ENCODE results near the gene TYW1B.

TYW1B gene

GRCh38 chr7:72674394-72674793 lies 153.6 kb downstream of the TYW1B start:
- TF ChIP-seq, protein P1, sequence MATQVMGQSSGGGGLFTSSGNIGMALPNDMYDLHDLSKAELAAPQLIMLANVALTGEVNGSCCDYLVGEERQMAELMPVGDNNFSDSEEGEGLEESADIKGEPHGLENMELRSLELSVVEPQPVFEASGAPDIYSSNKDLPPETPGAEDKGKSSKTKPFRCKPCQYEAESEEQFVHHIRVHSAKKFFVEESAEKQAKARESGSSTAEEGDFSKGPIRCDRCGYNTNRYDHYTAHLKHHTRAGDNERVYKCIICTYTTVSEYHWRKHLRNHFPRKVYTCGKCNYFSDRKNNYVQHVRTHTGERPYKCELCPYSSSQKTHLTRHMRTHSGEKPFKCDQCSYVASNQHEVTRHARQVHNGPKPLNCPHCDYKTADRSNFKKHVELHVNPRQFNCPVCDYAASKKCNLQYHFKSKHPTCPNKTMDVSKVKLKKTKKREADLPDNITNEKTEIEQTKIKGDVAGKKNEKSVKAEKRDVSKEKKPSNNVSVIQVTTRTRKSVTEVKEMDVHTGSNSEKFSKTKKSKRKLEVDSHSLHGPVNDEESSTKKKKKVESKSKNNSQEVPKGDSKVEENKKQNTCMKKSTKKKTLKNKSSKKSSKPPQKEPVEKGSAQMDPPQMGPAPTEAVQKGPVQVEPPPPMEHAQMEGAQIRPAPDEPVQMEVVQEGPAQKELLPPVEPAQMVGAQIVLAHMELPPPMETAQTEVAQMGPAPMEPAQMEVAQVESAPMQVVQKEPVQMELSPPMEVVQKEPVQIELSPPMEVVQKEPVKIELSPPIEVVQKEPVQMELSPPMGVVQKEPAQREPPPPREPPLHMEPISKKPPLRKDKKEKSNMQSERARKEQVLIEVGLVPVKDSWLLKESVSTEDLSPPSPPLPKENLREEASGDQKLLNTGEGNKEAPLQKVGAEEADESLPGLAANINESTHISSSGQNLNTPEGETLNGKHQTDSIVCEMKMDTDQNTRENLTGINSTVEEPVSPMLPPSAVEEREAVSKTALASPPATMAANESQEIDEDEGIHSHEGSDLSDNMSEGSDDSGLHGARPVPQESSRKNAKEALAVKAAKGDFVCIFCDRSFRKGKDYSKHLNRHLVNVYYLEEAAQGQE (IDR thresholded peaks at IDR 0.05; ENCODE audit: low read depth), result no peak
- TF ChIP-seq ZBTB7A (IDR thresholded peaks at IDR 0.05; ENCODE audit: low read depth), result no peak

DNA sequence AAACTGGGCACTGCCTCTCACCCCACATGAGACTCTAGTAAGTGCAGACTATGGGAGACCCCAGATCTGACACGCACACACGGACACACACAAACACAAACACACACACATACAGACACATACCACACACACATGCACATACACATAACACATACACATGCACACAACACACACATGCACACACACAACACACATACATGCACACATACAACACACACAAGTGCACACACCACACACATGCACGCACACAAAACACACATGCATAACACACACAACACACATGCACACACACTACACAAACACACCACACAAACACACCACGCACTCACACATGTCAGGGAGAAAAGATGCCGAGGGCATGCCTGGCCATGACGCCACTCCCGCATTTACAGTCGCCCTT lies 205.5 kb downstream of the TYW1B start:
- no peak for TF ChIP-seq EGR1 (IDR thresholded peaks at IDR 0.05)
- no peak for TF ChIP-seq FOXM1 (IDR thresholded peaks at IDR 0.05; ENCODE audit: borderline replicate concordance, low read depth)
- no peak for TF ChIP-seq CEBPB (IDR thresholded peaks at IDR 0.05)
- TF ChIP-seq, protein P1 (IDR thresholded peaks at IDR 0.05; ENCODE audit: low read depth), result no peak
- no peak for TF ChIP-seq ZBTB7A (IDR thresholded peaks at IDR 0.05; ENCODE audit: low read depth)
- no peak for TF ChIP-seq EP300 (IDR thresholded peaks at IDR 0.05; ENCODE audit: borderline replicate concordance)
- no peak for TF ChIP-seq TCF12 (IDR thresholded peaks at IDR 0.05; ENCODE audit: low read depth)
- no peak for TF ChIP-seq TAF1 (IDR thresholded peaks at IDR 0.05; ENCODE audit: low read depth)
- no peak for TF ChIP-seq YY1 (IDR thresholded peaks at IDR 0.05; ENCODE audit: low read depth)
- TF ChIP-seq CREB1 (IDR thresholded peaks at IDR 0.05; ENCODE audit: low read depth), result no peak
- no peak for TF ChIP-seq RAD21 (IDR thresholded peaks at IDR 0.05; ENCODE audit: low read depth)

- TF ChIP-seq TAF1 (IDR thresholded peaks at IDR 0.05; ENCODE audit: low read depth), result no peak
- TF ChIP-seq, protein P2, sequence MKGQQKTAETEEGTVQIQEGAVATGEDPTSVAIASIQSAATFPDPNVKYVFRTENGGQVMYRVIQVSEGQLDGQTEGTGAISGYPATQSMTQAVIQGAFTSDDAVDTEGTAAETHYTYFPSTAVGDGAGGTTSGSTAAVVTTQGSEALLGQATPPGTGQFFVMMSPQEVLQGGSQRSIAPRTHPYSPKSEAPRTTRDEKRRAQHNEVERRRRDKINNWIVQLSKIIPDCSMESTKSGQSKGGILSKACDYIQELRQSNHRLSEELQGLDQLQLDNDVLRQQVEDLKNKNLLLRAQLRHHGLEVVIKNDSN (IDR thresholded peaks at IDR 0.05), result no peak
- no peak for TF ChIP-seq ZBTB7A (IDR thresholded peaks at IDR 0.05; ENCODE audit: low read depth)
- no peak for TF ChIP-seq CEBPB (IDR thresholded peaks at IDR 0.05)
- no peak for TF ChIP-seq EP300 (IDR thresholded peaks at IDR 0.05; ENCODE audit: borderline replicate concordance)
Observed at GRCh38 chr7:72603073-72603472, 224.9 kb downstream of the TYW1B start.

DNA sequence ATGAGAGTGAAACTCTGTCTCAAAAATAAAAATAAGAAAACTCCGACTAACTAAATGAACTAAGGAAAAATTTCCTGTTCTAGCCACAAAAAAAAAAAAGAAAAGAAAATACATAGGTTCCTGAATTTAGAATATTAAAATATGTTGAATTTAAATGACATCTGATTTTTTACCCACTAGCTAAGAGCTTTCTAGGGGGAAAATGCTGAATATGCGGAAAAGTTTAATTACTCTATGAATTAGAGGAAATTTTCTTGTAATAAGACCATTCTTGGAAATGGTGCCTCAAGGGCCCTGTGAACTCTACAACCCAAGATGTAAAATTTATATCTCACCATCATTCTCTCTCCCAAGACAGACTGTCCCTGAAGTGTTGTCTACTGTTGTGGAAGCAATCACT lies 250.9 kb downstream of the TYW1B start:
- no peak for TF ChIP-seq FOXM1 (IDR thresholded peaks at IDR 0.05; ENCODE audit: borderline replicate concordance, low read depth)
- TF ChIP-seq, protein P2 (IDR thresholded peaks at IDR 0.05), result no peak
- no peak for TF ChIP-seq YY1 (IDR thresholded peaks at IDR 0.05; ENCODE audit: low read depth)
- TF ChIP-seq EP300 (IDR thresholded peaks at IDR 0.05; ENCODE audit: borderline replicate concordance), result no peak
- TF ChIP-seq CREB1 (IDR thresholded peaks at IDR 0.05; ENCODE audit: low read depth), result no peak

DNA sequence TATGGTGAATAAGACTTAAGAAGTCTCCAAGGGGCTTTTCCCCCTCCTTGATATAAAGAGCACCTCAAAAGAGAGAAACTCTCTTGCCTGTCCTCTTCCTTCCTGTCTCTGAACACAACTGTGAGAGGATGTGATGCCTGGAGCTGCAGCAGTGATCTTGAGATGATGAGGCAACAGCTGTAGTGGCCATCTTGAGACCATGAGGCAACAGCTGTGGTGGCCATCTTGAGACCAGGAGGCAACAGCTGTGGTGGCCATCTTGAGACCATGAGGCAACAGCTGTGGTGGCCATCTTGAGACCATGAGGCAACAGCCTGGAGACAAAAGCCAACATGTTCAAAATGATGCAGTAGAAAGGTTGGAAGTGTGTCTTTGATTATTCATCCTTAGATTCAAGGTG lies 277.5 kb downstream of the TYW1B start:
- TF ChIP-seq YY1 (IDR thresholded peaks at IDR 0.05; ENCODE audit: low read depth), result peak; percentile 75

- TF ChIP-seq CREB1 (IDR thresholded peaks at IDR 0.05; ENCODE audit: low read depth) (no peak), ZBTB7A (IDR thresholded peaks at IDR 0.05; ENCODE audit: low read depth) (no peak), TAF1 (IDR thresholded peaks at IDR 0.05; ENCODE audit: low read depth) (no peak), RAD21 (IDR thresholded peaks at IDR 0.05; ENCODE audit: low read depth) (no peak), CEBPB (IDR thresholded peaks at IDR 0.05) (no peak), EP300 (IDR thresholded peaks at IDR 0.05; ENCODE audit: borderline replicate concordance) (no peak), NFIC (IDR thresholded peaks at IDR 0.05) (no peak), TEAD4 (IDR thresholded peaks at IDR 0.05) (no peak), TCF12 (IDR thresholded peaks at IDR 0.05; ENCODE audit: low read depth) (no peak), EGR1 (IDR thresholded peaks at IDR 0.05) (no peak), MAX (IDR thresholded peaks at IDR 0.05) (no peak)
- TF ChIP-seq, protein P1 (IDR thresholded peaks at IDR 0.05; ENCODE audit: low read depth), result no peak
- TF ChIP-seq, protein P2 (IDR thresholded peaks at IDR 0.05), result no peak
Observed at GRCh38 chr7:72540923-72541322, 287.1 kb downstream of the TYW1B start.

All from Ishikawa (cell line).